Upper lobe of left lung (tissue), 4 donors: ENCODE data around the gene BMP6.

Experiments used
- POLR2A ChIP-seq, 4 donors: fragments of 450-650 bp; IDR thresholded peaks; one replicate each; pipeline ENCODE4 v1.5.1; 2016 to 2017; ENCODE audit warnings: antibody characterized with exemption in 4 of 4, mild to moderate bottlenecking in 2 of 4
- POLR2AphosphoS5 ChIP-seq, 2 donors: sonication (generic); formaldehyde crosslinking; IDR thresholded peaks; one replicate each; pipeline ENCODE4 v1.5.1; 2017; ENCODE audit warnings: antibody characterized with exemption in 2 of 2
- TF ChIP-seq, protein P1 (sequence below), 6 experiments: fragments of 450-650 bp in 4 of 6; fragments of 200-600 bp in 2 of 6; sonication (generic) in 2 of 6; IDR thresholded peaks; one replicate each; pipeline ENCODE4 v1.5.1; 2016 to 2019; ENCODE audit warnings: antibody characterized with exemption in 6 of 6

DNA sequence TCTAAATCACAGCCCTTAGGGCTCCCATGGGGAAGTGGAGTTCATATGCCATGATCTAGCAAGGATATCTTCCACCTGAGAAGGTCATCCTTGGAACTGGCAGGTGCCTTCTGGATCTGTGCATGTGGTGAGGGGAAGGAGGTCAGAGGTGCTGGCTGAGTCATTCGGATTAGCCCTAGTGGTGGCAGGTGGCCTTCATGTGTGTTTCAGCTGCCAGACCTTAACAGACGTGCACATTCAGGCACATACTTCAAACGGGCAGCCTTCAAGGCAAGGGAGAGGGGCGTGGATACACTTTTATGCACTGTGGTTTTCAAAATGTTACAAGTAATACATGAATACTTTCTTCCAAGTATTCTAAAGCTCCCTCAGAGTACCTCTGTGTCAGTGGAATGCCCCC, 51.2 kb downstream of the BMP6 start:
- no peak for TF ChIP-seq POLR2AphosphoS5 (IDR thresholded peaks at IDR 0.05)
- TF ChIP-seq, protein P1, sequence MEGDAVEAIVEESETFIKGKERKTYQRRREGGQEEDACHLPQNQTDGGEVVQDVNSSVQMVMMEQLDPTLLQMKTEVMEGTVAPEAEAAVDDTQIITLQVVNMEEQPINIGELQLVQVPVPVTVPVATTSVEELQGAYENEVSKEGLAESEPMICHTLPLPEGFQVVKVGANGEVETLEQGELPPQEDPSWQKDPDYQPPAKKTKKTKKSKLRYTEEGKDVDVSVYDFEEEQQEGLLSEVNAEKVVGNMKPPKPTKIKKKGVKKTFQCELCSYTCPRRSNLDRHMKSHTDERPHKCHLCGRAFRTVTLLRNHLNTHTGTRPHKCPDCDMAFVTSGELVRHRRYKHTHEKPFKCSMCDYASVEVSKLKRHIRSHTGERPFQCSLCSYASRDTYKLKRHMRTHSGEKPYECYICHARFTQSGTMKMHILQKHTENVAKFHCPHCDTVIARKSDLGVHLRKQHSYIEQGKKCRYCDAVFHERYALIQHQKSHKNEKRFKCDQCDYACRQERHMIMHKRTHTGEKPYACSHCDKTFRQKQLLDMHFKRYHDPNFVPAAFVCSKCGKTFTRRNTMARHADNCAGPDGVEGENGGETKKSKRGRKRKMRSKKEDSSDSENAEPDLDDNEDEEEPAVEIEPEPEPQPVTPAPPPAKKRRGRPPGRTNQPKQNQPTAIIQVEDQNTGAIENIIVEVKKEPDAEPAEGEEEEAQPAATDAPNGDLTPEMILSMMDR (IDR thresholded peaks at IDR 0.05), result no peak
- no peak for TF ChIP-seq POLR2A (IDR thresholded peaks at IDR 0.05)
